ENCODE results near the gene KIZ. TPM values are rescaled to one million over a fixed set of nuclear protein-coding genes. Genes with fewer than 3 reads are reported as not detected.

The KIZ gene
- total and polyA plus RNA-seq, 7 donors, result 5.1 to 291 (median 171) TPM

DNA sequence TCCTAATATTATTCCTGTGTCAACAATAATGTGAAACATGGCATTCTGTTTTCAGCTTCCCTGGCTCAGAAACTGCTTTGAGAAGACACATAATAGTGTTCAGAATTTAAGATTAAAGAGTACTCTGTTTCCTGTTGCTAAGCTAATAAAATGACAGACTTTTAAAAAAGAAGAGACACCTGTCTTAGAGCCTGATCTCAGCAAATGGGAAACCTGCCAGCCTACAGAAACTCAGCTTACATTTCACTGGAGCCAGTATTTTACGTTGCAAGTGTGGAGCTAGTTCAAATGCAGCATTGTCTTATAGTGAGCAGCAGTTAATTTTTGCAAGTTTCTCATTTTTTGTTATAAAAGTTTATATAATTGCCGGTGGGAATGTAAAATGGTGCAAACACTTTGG, 28.8 kb downstream of the KIZ start:
- Histone ChIP-seq H3K4me3 (no peak overlapping the region), H3K36me3 (peaks cover 0 to 10% (median 0%) of the 10 kb centered on the region in 4 donors), H3K27me3 (no peaks in the 10 kb centered on the region), H3K9me3 (no peaks in the 10 kb centered on the region), H3K27ac (peak overlapping the region in 3 of 4 donors; percentile 78 to 86 (median 83)), H3K4me1 (peaks cover 0 to 62% (median 39%) of the 10 kb centered on the region in 4 donors)
- TF ChIP-seq POLR2A (IDR thresholded peaks at IDR 0.05), result no peak
- TF ChIP-seq, protein P1, sequence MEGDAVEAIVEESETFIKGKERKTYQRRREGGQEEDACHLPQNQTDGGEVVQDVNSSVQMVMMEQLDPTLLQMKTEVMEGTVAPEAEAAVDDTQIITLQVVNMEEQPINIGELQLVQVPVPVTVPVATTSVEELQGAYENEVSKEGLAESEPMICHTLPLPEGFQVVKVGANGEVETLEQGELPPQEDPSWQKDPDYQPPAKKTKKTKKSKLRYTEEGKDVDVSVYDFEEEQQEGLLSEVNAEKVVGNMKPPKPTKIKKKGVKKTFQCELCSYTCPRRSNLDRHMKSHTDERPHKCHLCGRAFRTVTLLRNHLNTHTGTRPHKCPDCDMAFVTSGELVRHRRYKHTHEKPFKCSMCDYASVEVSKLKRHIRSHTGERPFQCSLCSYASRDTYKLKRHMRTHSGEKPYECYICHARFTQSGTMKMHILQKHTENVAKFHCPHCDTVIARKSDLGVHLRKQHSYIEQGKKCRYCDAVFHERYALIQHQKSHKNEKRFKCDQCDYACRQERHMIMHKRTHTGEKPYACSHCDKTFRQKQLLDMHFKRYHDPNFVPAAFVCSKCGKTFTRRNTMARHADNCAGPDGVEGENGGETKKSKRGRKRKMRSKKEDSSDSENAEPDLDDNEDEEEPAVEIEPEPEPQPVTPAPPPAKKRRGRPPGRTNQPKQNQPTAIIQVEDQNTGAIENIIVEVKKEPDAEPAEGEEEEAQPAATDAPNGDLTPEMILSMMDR (IDR thresholded peaks at IDR 0.05), result no peak
- TF ChIP-seq POLR2AphosphoS5 (IDR thresholded peaks at IDR 0.05), result no peak
- TF ChIP-seq EP300 (IDR thresholded peaks at IDR 0.05), result no peak
- no peak for DNase-seq
- WGBS, 2 donors, result 73 to 91% methylated on average over 2 of the region's 2 CpGs
- intact Hi-C loops (cut with DNase I), result loop anchor here (5.0 kb wide), 1 partner anchor 38 kb away; no protein-coding TSS in a partner anchor

DNA sequence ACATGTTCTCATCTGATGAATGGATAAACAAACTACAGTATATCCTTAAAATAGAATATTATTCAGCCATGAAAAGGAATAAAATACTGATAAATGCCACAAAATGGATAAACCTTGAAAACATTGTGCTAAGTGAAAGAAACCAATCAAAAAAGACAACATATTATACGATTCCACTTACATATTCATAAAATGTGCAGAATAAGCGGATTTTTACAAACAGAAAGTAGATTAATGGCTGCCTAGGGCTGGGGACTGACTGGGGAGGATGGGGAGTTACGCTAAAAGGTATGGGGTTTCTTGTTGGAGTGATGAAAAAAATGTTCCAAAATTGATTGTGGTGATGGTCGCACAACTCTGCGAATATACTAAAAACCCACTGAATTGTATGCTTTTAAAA, 29.4 kb downstream of the KIZ start:
- H3K9me3 ChIP-seq, result no peaks in the 10 kb centered on the region
- peaks cover 0 to 68% (median 44%) of the 10 kb centered on the region in 4 donors for H3K4me1 ChIP-seq
- TF ChIP-seq, protein P1 (IDR thresholded peaks at IDR 0.05), result no peak
- no peak for TF ChIP-seq EP300 (IDR thresholded peaks at IDR 0.05)
- TF ChIP-seq POLR2AphosphoS5 (IDR thresholded peaks at IDR 0.05), result no peak
- TF ChIP-seq POLR2A (IDR thresholded peaks at IDR 0.05), result no peak
- H3K27me3 ChIP-seq, result no peaks in the 10 kb centered on the region
- H3K27ac ChIP-seq, result peak overlapping the region in 3 of 4 donors; percentile 78 to 86 (median 83)
- H3K36me3 ChIP-seq, result peaks cover 0 to 4% (median 0%) of the 10 kb centered on the region in 4 donors
- 97 to 98% methylated on average over 5 of the region's 5 CpGs for WGBS, 2 donors
- H3K4me3 ChIP-seq, result no peak overlapping the region
- DNase-seq, result no peak
- intact Hi-C loops (cut with DNase I), result no loop called here

DNA sequence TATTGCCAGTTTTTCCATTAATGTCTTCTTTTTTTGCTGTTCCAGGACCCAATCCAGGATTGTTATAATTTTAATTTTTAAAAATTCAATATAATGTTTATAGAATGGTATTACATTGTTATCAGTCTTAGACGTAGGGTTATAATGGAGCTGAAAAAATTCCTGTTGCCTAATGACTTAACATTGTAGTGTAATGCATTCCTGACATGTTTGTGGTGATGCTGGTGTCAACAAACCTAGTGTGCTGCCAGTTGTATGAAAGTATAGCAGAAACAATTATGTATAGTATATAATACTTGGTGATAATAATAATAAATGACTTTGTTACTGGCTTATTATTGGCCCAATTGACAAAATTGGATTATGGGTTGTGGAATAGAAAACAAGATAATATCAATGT, 30.4 kb downstream of the KIZ start:
- intact Hi-C loops (cut with DNase I), result no loop called here
- Histone ChIP-seq H3K4me1 (peaks cover 0 to 78% (median 49%) of the 10 kb centered on the region in 4 donors), H3K4me3 (no peak overlapping the region), H3K36me3 (no peaks in the 10 kb centered on the region), H3K27ac (peak overlapping the region in 3 of 4 donors; percentile 78 to 86 (median 83)), H3K27me3 (no peaks in the 10 kb centered on the region), H3K9me3 (no peaks in the 10 kb centered on the region)
- TF ChIP-seq, protein P1 (IDR thresholded peaks at IDR 0.05), result no peak
- TF ChIP-seq POLR2AphosphoS5 (IDR thresholded peaks at IDR 0.05) (no peak), POLR2A (IDR thresholded peaks at IDR 0.05) (no peak), EP300 (IDR thresholded peaks at IDR 0.05) (no peak)
- 82 to 85% methylated on average over 1 of the region's 1 CpG for WGBS, 2 donors
- no peak for DNase-seq

DNA sequence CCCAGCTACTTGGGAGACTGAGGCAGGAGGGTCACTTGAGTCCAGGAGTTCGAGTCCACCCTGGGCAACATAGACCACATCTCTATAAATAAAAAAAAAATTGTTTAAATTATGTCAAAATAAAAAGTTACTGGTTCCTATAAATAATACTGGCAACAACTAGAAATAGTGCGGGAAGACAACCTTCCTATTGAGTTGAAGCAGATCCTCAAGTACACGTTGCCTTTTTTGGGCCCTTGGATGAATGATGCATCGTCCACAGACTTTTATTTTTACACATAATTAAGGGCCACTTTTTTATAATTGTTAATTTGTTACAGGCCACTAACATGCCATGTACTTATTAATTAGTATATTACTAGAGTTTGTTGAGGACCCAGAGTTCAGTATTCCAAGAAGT, 31.1 kb downstream of the KIZ start:
- DNase-seq, result no peak
- no peak overlapping the region for H3K4me3 ChIP-seq
- no peaks in the 10 kb centered on the region for H3K9me3 ChIP-seq
- H3K36me3 ChIP-seq, result peaks cover 0 to 5% (median 2%) of the 10 kb centered on the region in 4 donors
- peaks cover 0 to 76% (median 42%) of the 10 kb centered on the region in 4 donors for H3K4me1 ChIP-seq
- no peaks in the 10 kb centered on the region for H3K27me3 ChIP-seq
- 89 to 93% methylated on average over 4 of the region's 4 CpGs for WGBS, 2 donors
- H3K27ac ChIP-seq, result peak overlapping the region in 3 of 4 donors; percentile 78 to 86 (median 83)
- intact Hi-C loops (cut with DNase I), result no loop called here
- TF ChIP-seq POLR2AphosphoS5 (IDR thresholded peaks at IDR 0.05) (peak; percentile 34 to 62 (median 58)), POLR2A (IDR thresholded peaks at IDR 0.05) (no peak), EP300 (IDR thresholded peaks at IDR 0.05) (peak in 2 of 4 donors; percentile 17 to 53)
- TF ChIP-seq, protein P1 (IDR thresholded peaks at IDR 0.05), result no peak

All from sigmoid colon (tissue), 7 donors.